OCI-LY7 (cell line): ENCODE data around the gene SIRT3. TPM values are rescaled to one million over a fixed set of nuclear protein-coding genes. Genes with fewer than 3 reads are reported as not detected.

ENCODE experiments used
- BruUV-seq: library from RNA; stranded (reverse); fragments of 400-500 nt; replicated peaks from 2 replicates; lab custom pipeline; 2021; lab: Mats Ljungman, UMichigan
- CTCF ChIA-PET: fragments of 300-600 bp; sonication (Branson Sonifier 250); formaldehyde crosslinking; loops from one replicate; lab custom pipeline; 2022; ENCODE audit warnings: antibody characterized with exemption; ENCODE audit not compliant: unreplicated experiment; lab: Charles Lee
- POLR2A ChIA-PET: fragments of 300-600 bp; sonication (Branson Sonifier 250); formaldehyde crosslinking; loops from one replicate; lab custom pipeline; 2022; ENCODE audit warnings: antibody characterized with exemption; lab: Charles Lee
- DNase-seq: peaks from one replicate; pipeline ENCODE4 v3.0.0-alpha.2; 2015; ENCODE audit warnings: low spot score
- H2AFZ ChIP-seq: fragments of 200-600 bp; sonication (generic), shearing (Covaris generic); 2 replicates; pipeline ENCODE4 v1.6.1; 2014; ENCODE audit warnings: mild to moderate bottlenecking, antibody characterized with exemption, low read length, moderate library complexity
- H3K27ac ChIP-seq: fragments of 200-600 bp; sonication (generic); 2 replicates; pipeline ENCODE4 v1.5.1; 2014; ENCODE audit warnings: mixed run types, low read depth, mild to moderate bottlenecking, moderate library complexity, low read length, inconsistent platforms; ENCODE audit not compliant: poor library complexity, severe bottlenecking
- H3K36me3 ChIP-seq: fragments of 200-600 bp; sonication (generic); 2 replicates; pipeline ENCODE4 v1.6.1; 2014; ENCODE audit warnings: mild to moderate bottlenecking, antibody characterized with exemption, low read length, moderate library complexity, mixed read lengths; ENCODE audit not compliant: insufficient read depth
- H3K4me1 ChIP-seq: fragments of 200-600 bp; sonication (generic); 2 replicates; pipeline ENCODE4 v1.5.1; 2014; ENCODE audit warnings: mild to moderate bottlenecking, low read length; ENCODE audit not compliant: insufficient read depth, poor library complexity, severe bottlenecking
- H3K4me2 ChIP-seq: fragments of 200-600 bp; sonication (generic); 2 replicates; pipeline ENCODE4 v1.6.1; 2014; ENCODE audit warnings: mild to moderate bottlenecking, low read length
- H3K4me3 ChIP-seq: fragments of 200-600 bp; sonication (generic); 2 replicates; pipeline ENCODE4 v1.5.1; 2014; ENCODE audit warnings: mild to moderate bottlenecking, low read depth, low read length; ENCODE audit not compliant: poor library complexity, severe bottlenecking
- H3K79me2 ChIP-seq: fragments of 200-600 bp; sonication (generic); 2 replicates; pipeline ENCODE4 v1.6.1; 2016; ENCODE audit warnings: low read depth, mild to moderate bottlenecking, low read length, moderate library complexity, mixed read lengths; ENCODE audit not compliant: insufficient read depth
- H3K9me2 ChIP-seq: fragments of 200-600 bp; sonication (generic); 2 replicates; pipeline ENCODE4 v1.6.1; 2016; ENCODE audit warnings: mild to moderate bottlenecking, low read length, mixed read lengths; ENCODE audit not compliant: insufficient read depth
- H3K9me3 ChIP-seq: fragments of 200-600 bp; sonication (generic); 2 replicates; pipeline ENCODE4 v1.6.1; 2014; ENCODE audit warnings: mild to moderate bottlenecking, mixed run types, low read length, mixed read lengths
- H4K20me1 ChIP-seq: fragments of 200-600 bp; sonication (generic); 2 replicates; pipeline ENCODE4 v1.6.1; 2014; ENCODE audit warnings: mild to moderate bottlenecking, antibody characterized with exemption, low read length, moderate library complexity, mixed read lengths; ENCODE audit not compliant: insufficient read depth
- CTCF ChIP-seq: fragments of 200-600 bp; sonication (generic); conservative IDR thresholded peaks from 2 replicates; pipeline ENCODE4 v1.5.1; 2014; ENCODE audit warnings: mild to moderate bottlenecking, antibody characterized with exemption, low read length, moderate library complexity, mixed read lengths
- EZH2phosphoT487 ChIP-seq: fragments of 200-600 bp; sonication (generic); IDR thresholded peaks from 2 replicates; pipeline ENCODE4 v1.6.1; 2018; ENCODE audit warnings: low read depth, borderline replicate concordance, mild to moderate bottlenecking, mixed run types, antibody characterized with exemption, low read length, moderate library complexity, mixed read lengths
- intact Hi-C: fragments of 100-400 bp; cut with micrococcal nuclease; formaldehyde crosslinking; loops from one replicate; pipeline ENCODE4 v1.10.0; 2022; ENCODE audit not compliant: unreplicated experiment
- total RNA-seq, 2 experiments: library from RNA; depleted of rRNA in 1 of 2; stranded (reverse); fragments of >200 nt in 1 of 2; shearing (Covaris generic) in 1 of 2; gene quantifications; 2 replicates each; pipeline ENCODE4 v1.2.3, GENCODE V29; 2014 to 2022

The SIRT3 gene
- total RNA-seq, 2 experiments from 2014 or later: 8.5 to 21.0 TPM

DNA sequence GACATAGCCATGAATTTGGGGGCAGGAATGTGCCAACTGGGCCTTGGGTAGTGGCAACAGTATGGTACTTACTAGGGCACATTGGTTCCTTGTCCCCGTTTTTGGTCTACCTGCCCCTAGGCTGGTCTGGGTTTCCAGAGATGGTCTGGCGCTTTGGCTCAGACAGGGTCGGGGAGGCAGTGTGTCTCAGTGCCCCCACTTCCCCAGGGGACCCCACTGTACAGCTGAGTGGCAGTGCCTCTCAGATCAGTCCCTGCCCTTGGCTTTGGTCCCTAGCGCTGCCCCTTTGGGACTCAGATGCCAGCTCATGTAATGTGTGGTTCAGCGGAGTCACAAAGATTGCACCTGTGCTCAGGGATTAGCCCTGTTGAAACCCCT lies 25.4 kb downstream of the SIRT3 start:
- intact Hi-C loops: no loop called here

GRCh38 chr11:210122-210802 lies 25.9 kb downstream of the SIRT3 start:
- H3K27ac ChIP-seq: no peak overlapping the region
- DNase-seq: no peak
- H3K9me3 ChIP-seq: no peaks in the 10 kb centered on the region
- peaks cover 36% of the 10 kb centered on the region for H3K79me2 ChIP-seq
- peaks cover 64% of the 10 kb centered on the region for H3K36me3 ChIP-seq
- no TSS peak for BruUV-seq
- TF ChIP-seq CTCF: no peak
- no peak for TF ChIP-seq EZH2phosphoT487
- H3K9me2 ChIP-seq: no peaks in the 10 kb centered on the region
- H4K20me1 ChIP-seq: no peaks in the 10 kb centered on the region
- H3K4me3 ChIP-seq: peak overlapping the region; percentile 98
- H2AFZ ChIP-seq: no peak overlapping the region
- intact Hi-C loops: no loop called here
- peak overlapping the region; percentile 90 for H3K4me2 ChIP-seq
- POLR2A ChIA-PET: no interaction called here
- CTCF ChIA-PET: no interaction called here
- peaks cover 26% of the 10 kb centered on the region for H3K4me1 ChIP-seq

More for the DNA sequence above, 25.4 kb downstream of the SIRT3 start:
- Histone ChIP-seq H3K9me3 (no peaks in the 10 kb centered on the region), H3K36me3 (peaks cover 64% of the 10 kb centered on the region), H3K27ac (no peak overlapping the region), H3K9me2 (no peaks in the 10 kb centered on the region), H3K4me2 (peak overlapping the region; percentile 90; the same call in 1 of the 2 replicates), H3K79me2 (peaks cover 36% of the 10 kb centered on the region), H3K4me3 (no peak overlapping the region), H4K20me1 (no peaks in the 10 kb centered on the region), H3K4me1 (peaks cover 21% of the 10 kb centered on the region), H2AFZ (no peak overlapping the region)
- ChIA-PET POLR2A (no interaction called here), CTCF (no interaction called here)
- no peak for TF ChIP-seq CTCF
- TF ChIP-seq EZH2phosphoT487: no peak
- no TSS peak for BruUV-seq
- DNase-seq: no peak
